ENCODE measurements around the gene ZNF814.

DNA sequence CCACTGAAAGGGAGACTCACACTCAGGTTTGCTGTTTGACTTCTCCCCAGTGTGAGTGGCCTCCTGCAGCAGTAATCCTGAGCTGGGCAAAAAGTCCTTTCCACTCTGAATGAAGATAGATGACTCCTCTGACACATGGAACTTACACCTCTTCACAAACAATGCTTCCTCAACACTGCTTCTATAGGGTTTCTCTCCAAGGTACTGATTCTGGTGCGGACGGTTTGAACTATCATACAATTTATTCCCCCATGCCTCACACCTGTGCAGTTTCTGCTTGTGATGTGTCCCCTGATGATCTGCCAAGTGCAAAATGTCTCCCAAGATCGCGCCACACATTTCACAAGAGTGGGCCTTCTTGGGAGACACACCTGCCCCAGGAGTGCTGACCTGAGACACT is 38.8 kb upstream of the ZNF814 start:
- TF ChIP-seq EZH2 (IDR thresholded peaks at IDR 0.05; ENCODE audit: insufficient read depth, poor library complexity, severe bottlenecking) (no peak), EZH2phosphoT487 (IDR thresholded peaks at IDR 0.05; ENCODE audit: insufficient read depth, low read depth) (no peak)
